Loucy (cell line): ENCODE data around the gene NEUROD4.
A peak's percentile ranks its signal among the peaks of the same experiment; 100 is the strongest.

Experiments
- H2AFZ ChIP-seq: fragments of 200-600 bp; sonication (generic); 2 replicates; pipeline ENCODE4 v1.6.0; 2016; ENCODE audit warnings: antibody characterized with exemption, mild to moderate bottlenecking, low read length, moderate library complexity
- H3F3A ChIP-seq: fragments of 200-600 bp; 2 replicates; pipeline ENCODE4 v1.6.0; 2016; ENCODE audit warnings: antibody characterized with exemption, low read depth, mild to moderate bottlenecking
- H3K27me3 ChIP-seq: fragments of 200-600 bp; sonication (generic); 2 replicates; pipeline ENCODE4 v1.6.1; 2014; ENCODE audit warnings: low read length, mild to moderate bottlenecking; ENCODE audit not compliant: insufficient read depth, poor library complexity, severe bottlenecking
- H3K36me3 ChIP-seq: fragments of 200-600 bp; sonication (generic); 2 replicates; pipeline ENCODE4 v1.6.1; 2016; ENCODE audit warnings: low read length; ENCODE audit not compliant: insufficient read depth
- H3K4me1 ChIP-seq: fragments of 200-600 bp; sonication (generic); 2 replicates; pipeline ENCODE4 v1.5.1; 2014; ENCODE audit warnings: low read length, mild to moderate bottlenecking; ENCODE audit not compliant: insufficient read depth, poor library complexity, severe bottlenecking
- H3K4me2 ChIP-seq: fragments of 200-600 bp; sonication (generic); 2 replicates; pipeline ENCODE4 v1.6.0; 2014; ENCODE audit warnings: antibody characterized with exemption, low read length, low read depth, mild to moderate bottlenecking; ENCODE audit not compliant: poor library complexity, severe bottlenecking
- H3K4me3 ChIP-seq: fragments of 200-600 bp; sonication (generic); 2 replicates; pipeline ENCODE4 v1.5.1; 2014; ENCODE audit warnings: low read length, mild to moderate bottlenecking, mixed read lengths; ENCODE audit not compliant: poor library complexity, severe bottlenecking
- H3K79me2 ChIP-seq: fragments of 200-600 bp; sonication (generic); 2 replicates; pipeline ENCODE4 v1.6.1; 2014; ENCODE audit warnings: low read length; ENCODE audit not compliant: insufficient read depth
- H3K9ac ChIP-seq: fragments of 200-600 bp; sonication (generic); 2 replicates; pipeline ENCODE4 v1.6.0; 2014; ENCODE audit warnings: mild to moderate bottlenecking, low read depth, low read length, moderate library complexity; ENCODE audit not compliant: poor library complexity, severe bottlenecking
- H3K9me2 ChIP-seq: fragments of 200-600 bp; sonication (generic); replicated peaks from 2 replicates; pipeline ENCODE4 v1.6.1; 2016; ENCODE audit warnings: low read depth, low read length, mixed read lengths
- H3K9me3 ChIP-seq: fragments of 200-600 bp; sonication (generic); 2 replicates; pipeline ENCODE4 v1.6.1; 2014; ENCODE audit warnings: mild to moderate bottlenecking, antibody characterized with exemption, low read length, low read depth; ENCODE audit not compliant: insufficient read depth
- H4K20me1 ChIP-seq: fragments of 200-600 bp; sonication (generic); 2 replicates; pipeline ENCODE4 v1.6.0; 2014; ENCODE audit warnings: antibody characterized with exemption, low read length, mild to moderate bottlenecking; ENCODE audit not compliant: insufficient read depth, poor library complexity, severe bottlenecking
- CTCF ChIP-seq: fragments of 200-600 bp; sonication (generic); conservative IDR thresholded peaks from 2 replicates; pipeline ENCODE4 v1.5.1; 2014; ENCODE audit warnings: mild to moderate bottlenecking, antibody characterized with exemption, low read length
- EZH2phosphoT487 ChIP-seq: fragments of 200-600 bp; IDR thresholded peaks from 2 replicates; pipeline ENCODE4 v1.6.1; 2018; ENCODE audit warnings: antibody characterized with exemption, mild to moderate bottlenecking, moderate library complexity, borderline replicate concordance

Gene NEUROD4

DNA sequence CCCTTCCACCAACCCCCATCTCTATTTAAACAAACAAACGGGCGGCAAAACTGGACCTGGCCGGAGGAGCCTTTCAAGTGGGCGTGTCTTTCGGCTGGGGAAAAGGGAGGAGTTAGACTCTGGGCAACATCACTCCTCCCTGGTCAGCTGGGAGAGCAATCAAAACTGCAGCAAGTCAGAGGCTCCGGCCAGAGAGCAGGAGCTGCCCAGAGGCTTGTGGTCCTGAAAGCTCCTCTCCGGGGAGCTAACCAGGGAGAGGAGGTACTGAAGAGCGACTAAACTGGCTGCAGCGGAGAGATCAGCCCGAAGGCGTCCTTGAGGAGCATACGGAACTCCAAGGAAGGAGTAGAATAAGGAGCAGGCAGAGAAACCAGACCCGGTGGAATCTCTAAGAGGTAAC lies at the start of gene NEUROD4:
TSS of gene NEUROD4 (plus strand) at position 191 of the 400 bp plus-strand sequence. CDS start 6,466 bp downstream, outside the sequence.
- no peak within 1 kb of the TSS for H3K4me3 ChIP-seq
- no peaks in the 10 kb centered on the region for H4K20me1 ChIP-seq
- no peaks in the 10 kb centered on the region for H3K36me3 ChIP-seq
- H3K79me2 ChIP-seq, result no peaks in the 10 kb centered on the region
- TF ChIP-seq EZH2phosphoT487, result no peak
- TF ChIP-seq CTCF, result no peak
- no peak within 1 kb of the TSS for H2AFZ ChIP-seq
- no peaks in the 10 kb centered on the region for H3K9me2 ChIP-seq
- no peaks in the 10 kb centered on the region for H3F3A ChIP-seq
- peaks cover under 1% of the 10 kb centered on the region for H3K27me3 ChIP-seq
- no peaks in the 10 kb centered on the region for H3K9me3 ChIP-seq
- no peak within 1 kb of the TSS for H3K4me2 ChIP-seq
- peaks cover 3% of the 10 kb centered on the region for H3K4me1 ChIP-seq
- H3K9ac ChIP-seq, result no peak within 1 kb of the TSS

DNA sequence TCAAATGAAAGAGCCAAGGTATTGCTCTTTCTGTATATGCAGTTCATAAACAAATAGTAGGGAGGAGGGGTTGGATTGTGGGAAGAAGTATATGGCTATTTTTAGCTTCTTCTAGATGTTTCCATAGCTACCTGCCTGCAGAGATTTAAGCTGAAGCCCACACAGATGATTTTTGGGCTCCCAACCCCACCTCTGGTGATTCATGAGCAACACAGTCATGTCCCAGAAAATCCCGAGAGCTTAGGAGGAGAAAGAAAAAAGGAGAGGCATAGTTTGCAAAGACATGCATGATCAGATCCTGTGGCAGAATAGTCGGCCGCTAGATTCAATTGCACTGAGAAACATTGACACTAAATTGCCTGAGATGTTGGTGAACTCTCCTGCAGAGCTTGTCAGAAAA lies 49.0 kb upstream of the NEUROD4 start:
- Histone ChIP-seq H3K79me2 (peaks cover 66% of the 10 kb centered on the region), H3K9me2 (no peaks in the 10 kb centered on the region), H3F3A (peaks cover 20% of the 10 kb centered on the region), H3K4me1 (peaks cover 93% of the 10 kb centered on the region), H4K20me1 (no peaks in the 10 kb centered on the region), H3K9ac (no peak overlapping the region), H3K4me2 (peak overlapping the region; percentile 6), H3K27me3 (no peaks in the 10 kb centered on the region), H3K4me3 (no peak overlapping the region), H3K36me3 (peaks cover 39% of the 10 kb centered on the region), H2AFZ (no peak overlapping the region), H3K9me3 (no peaks in the 10 kb centered on the region)
- no peak for TF ChIP-seq CTCF
- no peak for TF ChIP-seq EZH2phosphoT487

GRCh38 chr12:54973556-54973955 lies 46.2 kb upstream of the NEUROD4 start:
- Histone ChIP-seq H3K27me3 (no peaks in the 10 kb centered on the region), H3K9ac (peak overlapping the region; percentile 85), H4K20me1 (no peaks in the 10 kb centered on the region), H3K9me2 (no peaks in the 10 kb centered on the region), H3K79me2 (peaks cover 84% of the 10 kb centered on the region), H3F3A (peaks cover 14% of the 10 kb centered on the region), H3K9me3 (no peaks in the 10 kb centered on the region), H3K4me2 (peak overlapping the region; percentile 88), H2AFZ (no peak overlapping the region), H3K4me1 (peaks cover 91% of the 10 kb centered on the region), H3K36me3 (peaks cover 23% of the 10 kb centered on the region; the same call in 1 of the 2 replicates), H3K4me3 (peak overlapping the region; percentile 81)
- TF ChIP-seq EZH2phosphoT487 (no peak), CTCF (no peak)
